ENCODE results near the gene TRAF2.

GRCh38 chr9:136942881-136943230 is 56.5 kb downstream of the TRAF2 start:
- no peak for TF ChIP-seq CTCF (IDR thresholded peaks at IDR 0.05)
- no peak for TF ChIP-seq POLR2A (IDR thresholded peaks at IDR 0.05)
- TF ChIP-seq EP300 (IDR thresholded peaks at IDR 0.05), result no peak
- no peak for TF ChIP-seq POLR2AphosphoS5 (IDR thresholded peaks at IDR 0.05)

Measured in stomach (tissue), 4 donors.